ENCODE measurements around the gene BMP7. TPM values are rescaled to one million over a fixed set of nuclear protein-coding genes. Genes with fewer than 3 reads are reported as not detected.

The BMP7 gene
- total and polyA plus RNA-seq, 2 of the 8 experiments (the other 6 are each of a cell fraction or from before 2014, with no cell fraction given) = 9.2 to 14.7 TPM

GRCh38 chr20:57277398-57278105 lies 11.1 kb upstream of the BMP7 start:
- Histone ChIP-seq H2BK5ac (ENCODE audit: low read depth, low read length) (no peak overlapping the region), H4K20me1 (replicated peaks in 1 of 2; ENCODE audit: control insufficient read depth in 1 of 2, insufficient read depth in 2 of 2, low read length in 2 of 2) (no peaks in the 10 kb centered on the region), H2BK120ac (replicated peaks; ENCODE audit: low read depth, low read length) (no peak overlapping the region), H2AFZ (ENCODE audit: low read length) (no peak overlapping the region), H3K79me2 (ENCODE audit: control insufficient read depth in 1 of 2, insufficient read depth in 2 of 2, low read length in 2 of 2) (no peaks in the 10 kb centered on the region), H2BK15ac (ENCODE audit: low read length) (no peak overlapping the region), H4K5ac (ENCODE audit: insufficient read length, low read depth, low read length) (no peak overlapping the region), H3K18ac (ENCODE audit: extremely low read depth, low read length) (no peak overlapping the region), H3K4me1 (replicated peaks in 1 of 4; ENCODE audit: control insufficient read depth in 3 of 4, insufficient read depth in 4 of 4, low read length in 3 of 4) (0 out of 7 replicates have a peak, but pooled peaks cover 0 to 2% (median 0%) of the 10 kb centered on the region in 4 experiments), H4K91ac (replicated peaks; ENCODE audit: insufficient read length, low read length) (no peak overlapping the region), H3K4ac (replicated peaks; ENCODE audit: insufficient read length, low read depth, low read length) (no peak overlapping the region), H3K9me3 (ENCODE audit: insufficient read depth in 2 of 2, low read depth in 1 of 2, low read length in 1 of 2) (no peaks in the 10 kb centered on the region), H2AK5ac (ENCODE audit: low read depth, low read length) (no peak overlapping the region), H3K9ac (replicated peaks in 1 of 4; ENCODE audit: extremely low read depth in 1 of 4, low read depth in 3 of 4, low read length in 3 of 4) (no peak overlapping the region), H3K23ac (ENCODE audit: insufficient read length) (no peak overlapping the region), H3K36me3 (ENCODE audit: control insufficient read depth in 2 of 4, insufficient read depth in 4 of 4, low read length in 3 of 4) (no peaks in the 10 kb centered on the region), H4K8ac (ENCODE audit: extremely low read depth, insufficient read depth, low read length) (no peak overlapping the region), H3K56ac (replicated peaks; ENCODE audit: insufficient read length, low read depth, low read length) (no peak overlapping the region), H2BK12ac (ENCODE audit: low read depth, low read length) (no peak overlapping the region), H3K23me2 (ENCODE audit: low read depth, low read length) (no peaks in the 10 kb centered on the region; the same call in 1 of the 2 replicates), H3K27me3 (replicated peaks in 1 of 4; ENCODE audit: control insufficient read depth in 3 of 4, extremely low read depth in 1 of 4, insufficient read depth in 3 of 4, low read length in 3 of 4) (peaks cover 0 to 2% (median 0%) of the 10 kb centered on the region in 4 experiments; a peak in 2 of 7 replicates), H3K14ac (ENCODE audit: insufficient read length) (no peak overlapping the region), H3K4me2 (ENCODE audit: insufficient read depth in 1 of 2, low read depth in 2 of 2, low read length in 2 of 2) (no peak overlapping the region), H3K79me1 (ENCODE audit: low read depth, low read length) (no peaks in the 10 kb centered on the region), H2BK20ac (ENCODE audit: low read length) (no peak overlapping the region), H3K27ac (ENCODE audit: low read depth, low read length) (no peak overlapping the region), H3K4me3 (ENCODE audit: extremely low read depth in 1 of 4, insufficient read depth in 2 of 4, low read depth in 3 of 4, low read length in 4 of 4) (no peak overlapping the region)
- WGBS, 2 experiments (ENCODE audit: extremely low coverage in 1 of 2, insufficient coverage in 1 of 2, insufficient read length in 1 of 2, insufficient replicate concordance in 2 of 2, low coverage in 1 of 2, low lambda C conversion rate in 2 of 2, missing lambda C conversion rate in 1 of 2) = 89% methylated on average over 8 of the region's 8 CpGs; no CpG with 5 or more reads in 1 of the 2 experiments
- CTCF ChIA-PET (ENCODE audit: partially characterized antibody) = interaction anchor here (0.8 to 3.2 kb wide), 7 partner anchors 14 to 65 kb away, joined by 3 to 12 read pairs (median 5); partner anchors contain the start of gene SPO11
- POLR2A ChIA-PET (ENCODE audit: partially characterized antibody) = interaction anchor here (1.3 kb wide), 1 partner anchor 14 kb away, joined by 4 read pairs; no protein-coding TSS in a partner anchor
- FAIRE-seq = no peak
- DNase-seq (ENCODE audit: low read depth in 1 of 2, low spot score in 2 of 2) = no peak
- TF ChIP-seq CTCF (IDR thresholded peaks at IDR 0.05; ENCODE audit: control extremely low read depth in 1 of 3, insufficient read depth in 1 of 3, low read depth in 1 of 3, low read length in 3 of 3) (no peak), KDM1A (IDR thresholded peaks at IDR 0.05; ENCODE audit: borderline replicate concordance, low read length) (peak; percentile 74; the same call in 1 of the 2 replicates), BACH1 (IDR thresholded peaks at IDR 0.05; ENCODE audit: low read length) (no peak)

Data from H1 (cell line).